Mucosa of gallbladder (tissue), 1 donor: ENCODE measurements around the gene ITPK1. TPM values are rescaled to one million over a fixed set of nuclear protein-coding genes. Genes with fewer than 3 reads are reported as not detected.
"Not testable (repeated sequence)": the region's sequence is repeated elsewhere in the genome, so short reads cannot be mapped to it uniquely, and the experiment has no call there.

Experiments used
- DNase-seq: peaks from one replicate; pipeline ENCODE4 v3.0.0-alpha.2; 2020; ENCODE audit warnings: low spot score
- total RNA-seq: library from RNA; stranded (reverse); gene quantifications from one replicate; pipeline ENCODE4 v1.2.1, GENCODE V29; 2021
- donor health status: DM: no; HTN: no; CAD: no.

The ITPK1 gene
- total RNA-seq, 1 donor from 2014 or later, result 187 TPM

- DNase-seq, result no peak
These were observed 30.6 kb downstream of the ITPK1 start for GRCh38 chr14:93084866-93085857.

- no peak for DNase-seq
These were observed 31.3 kb downstream of the ITPK1 start for GRCh38 chr14:93084402-93084801.

- DNase-seq, result no peak
These were observed 31.8 kb downstream of the ITPK1 start for GRCh38 chr14:93083917-93084316.

GRCh38 chr14:93082576-93083001, 33.1 kb downstream of the ITPK1 start:
- DNase-seq, result no peak

- DNase-seq, result no peak
These were observed 33.7 kb downstream of the ITPK1 start for GRCh38 chr14:93081876-93082570.

GRCh38 chr14:93079865-93080403, 35.8 kb downstream of the ITPK1 start:
- DNase-seq, result no peak

- no peak for DNase-seq
These were observed 36.4 kb downstream of the ITPK1 start for GRCh38 chr14:93079321-93079720.

DNA sequence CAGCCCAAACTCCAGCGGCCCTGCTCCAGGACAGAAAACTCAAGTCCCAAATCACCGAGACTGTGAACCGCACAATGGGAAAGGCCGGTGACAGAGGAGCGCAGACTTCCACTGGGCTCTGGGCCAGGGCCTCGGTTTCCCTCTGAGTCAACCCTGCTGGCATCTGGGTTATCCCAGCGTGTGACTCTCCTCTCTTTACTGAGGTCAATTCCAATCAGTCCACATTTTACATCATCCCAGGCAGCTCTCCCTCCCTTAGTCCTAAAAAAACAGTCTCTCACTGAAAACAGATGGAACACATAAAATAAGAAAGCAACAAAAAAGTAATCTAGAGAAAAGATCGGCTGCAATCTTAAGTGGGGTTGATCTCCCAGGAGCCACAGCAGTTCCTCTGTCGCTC, 36.9 kb downstream of the ITPK1 start:
- DNase-seq, result no peak

DNA sequence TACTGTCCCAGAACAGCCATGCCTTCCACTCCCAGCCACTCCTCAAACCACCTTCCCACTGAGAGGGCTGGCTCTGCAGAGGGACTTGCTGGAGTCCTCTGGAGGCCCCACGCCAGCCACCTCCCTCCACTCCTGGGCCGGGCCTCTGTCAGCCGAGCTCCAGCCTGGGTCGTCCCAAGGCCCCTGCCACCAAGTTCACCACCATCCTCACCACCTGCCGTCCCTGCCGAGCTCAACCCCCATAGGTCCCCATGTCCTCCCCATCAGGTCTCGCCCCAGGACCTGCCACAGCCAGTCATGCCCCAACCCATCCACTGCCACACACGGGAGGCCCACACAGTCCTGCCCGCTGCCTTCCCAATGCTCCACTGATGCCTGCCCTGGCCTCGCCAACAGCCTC, 39.0 kb downstream of the ITPK1 start:
- DNase-seq, result no peak

- DNase-seq, result no peak
These were observed 39.8 kb downstream of the ITPK1 start for GRCh38 chr14:93075891-93076290.

DNA sequence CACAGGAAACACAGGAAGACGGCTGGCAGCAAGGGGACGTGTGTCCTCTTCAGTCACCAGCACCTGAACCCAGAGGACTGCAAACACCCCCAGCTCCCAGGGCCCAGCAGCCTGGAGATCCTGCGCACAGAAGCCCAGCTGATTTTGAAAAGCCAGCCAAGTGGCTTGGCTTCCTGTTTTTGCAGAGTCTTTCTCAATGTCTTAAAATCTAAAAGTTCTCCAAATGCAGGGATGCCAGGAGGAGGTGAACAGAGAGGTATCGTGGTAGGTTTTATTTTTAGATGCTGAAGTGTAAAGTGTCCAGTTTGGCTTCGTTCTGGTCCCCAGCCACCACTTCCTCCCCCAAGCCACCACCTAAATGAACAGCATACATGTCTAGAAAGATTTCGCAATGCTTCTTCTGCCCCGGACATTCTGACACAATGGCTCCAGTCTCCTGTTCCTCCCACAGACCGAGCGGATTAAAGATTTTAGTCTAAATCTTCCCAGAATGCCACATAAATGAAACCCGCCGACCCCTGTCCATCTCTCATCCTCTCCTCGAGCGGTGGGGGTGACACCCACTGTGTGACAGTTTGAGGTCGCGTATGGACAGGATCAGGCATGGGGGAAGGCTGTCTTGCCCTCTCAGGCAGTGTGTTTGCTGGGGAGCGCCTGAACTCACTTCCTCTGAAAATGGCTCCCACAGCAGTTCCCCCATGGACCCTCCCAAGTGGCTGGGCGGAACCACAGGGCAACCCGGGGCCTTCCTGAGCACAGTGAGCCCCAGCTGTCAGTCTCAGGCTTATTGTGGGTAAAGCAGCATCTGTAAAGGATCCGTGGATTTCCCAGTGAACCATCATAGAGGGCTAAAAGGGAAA, 41.6 kb downstream of the ITPK1 start:
- DNase-seq, result peak; percentile 42

- no peak for DNase-seq
These were observed 42.4 kb downstream of the ITPK1 start for GRCh38 chr14:93073358-93073707.

GRCh38 chr14:93072659-93073357, 42.9 kb downstream of the ITPK1 start:
- no peak for DNase-seq

- no peak for DNase-seq
These were observed 47.0 kb downstream of the ITPK1 start for GRCh38 chr14:93068711-93069110.

- DNase-seq, result no peak
These were observed 48.6 kb downstream of the ITPK1 start for GRCh38 chr14:93067088-93067487.

GRCh38 chr14:93065272-93065730, 50.4 kb downstream of the ITPK1 start:
- DNase-seq, result no peak

DNA sequence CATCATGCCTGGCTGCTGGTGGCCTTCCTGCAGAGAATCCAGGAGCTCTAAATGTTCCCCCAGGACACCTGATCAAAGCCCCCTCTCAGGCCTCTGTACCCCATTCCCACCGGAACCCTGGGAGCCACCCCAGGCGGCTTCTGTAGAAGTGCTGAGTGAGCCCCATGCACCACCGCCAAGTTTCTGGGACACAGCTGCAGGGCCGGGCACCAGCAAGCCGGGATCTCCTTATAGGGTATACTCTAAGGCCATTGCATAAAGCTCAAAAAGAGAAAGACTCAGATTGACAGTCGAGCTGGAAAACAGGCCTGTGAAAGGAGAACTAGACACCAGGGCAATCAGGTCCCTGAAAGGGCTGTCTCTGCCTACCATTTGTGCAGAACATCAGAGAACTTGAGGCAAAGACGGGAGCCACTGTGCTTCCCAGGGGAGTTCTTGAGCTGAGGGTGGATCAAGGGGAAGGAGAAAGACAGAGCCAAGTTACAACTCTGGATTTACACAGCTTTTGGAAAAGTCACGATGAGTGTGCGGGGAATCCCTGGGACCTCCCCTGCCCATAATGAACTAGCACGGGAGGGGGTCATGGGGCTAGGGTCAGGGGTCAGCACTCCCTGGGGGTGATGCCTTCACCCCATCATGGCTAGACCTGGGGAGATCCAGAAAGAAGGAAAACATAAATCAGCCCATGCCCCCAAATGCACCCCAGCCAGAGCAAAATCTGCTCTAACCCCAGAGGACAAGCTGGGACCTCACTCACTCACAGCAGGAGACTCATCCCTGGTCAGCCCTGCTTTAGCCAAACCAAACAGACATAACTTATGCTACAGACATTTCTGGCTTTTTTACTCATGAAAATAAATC, 51.1 kb downstream of the ITPK1 start:
- no peak for DNase-seq

DNA sequence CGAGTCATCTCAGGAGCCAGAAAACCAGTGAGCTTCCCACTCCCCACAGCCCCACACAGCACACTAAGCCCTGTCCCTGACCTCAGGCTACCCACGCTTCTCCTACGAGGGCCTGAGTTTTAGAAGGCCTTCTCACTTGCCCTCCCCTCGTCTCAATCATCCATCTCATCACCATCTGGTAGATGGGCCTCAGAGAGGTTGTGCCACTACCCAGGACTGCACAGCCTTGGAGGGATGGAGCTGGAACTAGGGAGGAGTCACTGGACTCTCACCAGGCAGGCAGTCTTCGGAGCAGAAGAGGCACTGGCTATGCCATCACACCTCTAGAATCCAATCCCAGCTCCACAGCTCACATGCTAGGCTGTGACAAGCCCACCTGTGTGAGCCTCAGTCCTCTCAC, 52.3 kb downstream of the ITPK1 start:
- no peak for DNase-seq

DNA sequence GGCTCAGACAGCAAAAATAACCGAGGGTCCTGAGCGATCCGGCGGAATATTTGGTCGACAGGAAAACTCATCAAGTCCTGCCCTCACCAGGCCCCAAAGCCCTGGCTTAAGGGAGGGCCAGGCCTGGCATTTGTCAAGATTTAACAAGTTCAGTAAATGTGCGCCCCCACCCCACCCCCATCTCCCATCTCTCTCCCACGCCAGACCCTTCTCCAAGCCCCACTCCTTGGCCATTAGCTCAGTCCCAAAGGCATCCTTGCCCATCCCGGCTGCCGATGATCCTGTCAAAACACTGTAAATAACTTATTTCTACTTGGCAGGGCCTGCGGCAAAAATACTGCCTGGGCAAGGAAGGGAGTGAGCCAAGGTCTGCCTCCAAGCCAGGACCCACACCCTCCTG, 52.8 kb downstream of the ITPK1 start:
- DNase-seq, result no peak

GRCh38 chr14:93062013-93062412, 53.7 kb downstream of the ITPK1 start:
- not testable (repeated sequence) for DNase-seq
